Activated T-helper 2 cell treated with anti-CD3 and anti-CD28 coated beads, Interferon-gamma antibody, Interleukin-2, Interleukin-4, amounts not matched to agents 10 μg/mL and 5 μg/mL and 100 μg/mL, durations not matched to agents 14 hours and 24 hours and 36 hours (primary cell): Measurements from ENCODE around the gene TMC8. TPM values are rescaled to one million over a fixed set of nuclear protein-coding genes. Genes with fewer than 3 reads are reported as not detected.

ENCODE experiments used
- DNase-seq: peaks from one replicate; pipeline ENCODE4 v3.0.0; 2021; ENCODE audit warnings: low spot score
- H3K27ac Mint-ChIP-seq: one replicate; pipeline ENCODE4 v1.8.0; 2021; ENCODE audit warnings: mixed read lengths
- H3K27me3 Mint-ChIP-seq: one replicate; pipeline ENCODE4 v1.8.0; 2021; ENCODE audit warnings: low read depth, mixed read lengths
- H3K36me3 Mint-ChIP-seq: one replicate; pipeline ENCODE4 v1.8.0; 2021; ENCODE audit warnings: low read depth, mixed read lengths
- H3K4me1 Mint-ChIP-seq: one replicate; pipeline ENCODE4 v1.8.0; 2021; ENCODE audit warnings: low read depth, mixed read lengths
- H3K4me3 Mint-ChIP-seq: one replicate; pipeline ENCODE4 v1.8.0; 2021; ENCODE audit warnings: low read depth, mild to moderate bottlenecking, moderate library complexity, mixed read lengths
- H3K9me3 Mint-ChIP-seq: one replicate; pipeline ENCODE4 v1.8.0; 2021; ENCODE audit warnings: mixed read lengths
- intact Hi-C: fragments of 100-400 bp; cut with micrococcal nuclease; formaldehyde crosslinking; loops from one replicate; pipeline ENCODE4 v1.15.1; 2023
- total RNA-seq: library from RNA; stranded (reverse); gene quantifications from 2 replicates; pipeline ENCODE4 v1.2.3, GENCODE V29; 2022

Gene TMC8
- total RNA-seq, 1 donor from 2014 or later = 196 TPM

DNA sequence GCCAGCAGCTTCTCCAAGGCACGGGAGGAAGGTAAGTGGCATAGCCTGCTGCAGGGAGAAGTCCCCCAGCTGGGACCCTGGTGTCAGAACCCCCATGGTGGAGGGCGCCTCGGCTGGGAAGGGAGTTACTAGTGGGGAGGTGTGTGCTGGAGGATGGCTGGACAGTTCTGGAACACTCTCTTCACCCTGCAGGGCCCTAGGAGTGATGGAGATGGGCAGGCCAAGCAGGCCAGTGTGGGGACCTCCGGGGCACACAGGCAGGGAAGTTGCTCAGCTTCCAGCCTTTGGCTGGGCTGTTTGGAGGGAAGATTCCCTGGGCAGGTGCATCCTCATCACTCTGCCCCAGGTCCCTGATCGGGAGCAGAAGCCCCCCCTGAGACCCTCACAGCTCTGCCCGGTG is 16.3 kb downstream of the TMC8 start:
- no peak overlapping the region for H3K4me3 Mint-ChIP-seq
- no peaks in the 10 kb centered on the region for H3K9me3 Mint-ChIP-seq
- peaks cover 5% of the 10 kb centered on the region for H3K4me1 Mint-ChIP-seq
- no peak overlapping the region for H3K27ac Mint-ChIP-seq
- peaks cover 5% of the 10 kb centered on the region for H3K36me3 Mint-ChIP-seq
- DNase-seq = no peak
- peaks cover 3% of the 10 kb centered on the region for H3K27me3 Mint-ChIP-seq
- intact Hi-C loops = no loop called here

DNA sequence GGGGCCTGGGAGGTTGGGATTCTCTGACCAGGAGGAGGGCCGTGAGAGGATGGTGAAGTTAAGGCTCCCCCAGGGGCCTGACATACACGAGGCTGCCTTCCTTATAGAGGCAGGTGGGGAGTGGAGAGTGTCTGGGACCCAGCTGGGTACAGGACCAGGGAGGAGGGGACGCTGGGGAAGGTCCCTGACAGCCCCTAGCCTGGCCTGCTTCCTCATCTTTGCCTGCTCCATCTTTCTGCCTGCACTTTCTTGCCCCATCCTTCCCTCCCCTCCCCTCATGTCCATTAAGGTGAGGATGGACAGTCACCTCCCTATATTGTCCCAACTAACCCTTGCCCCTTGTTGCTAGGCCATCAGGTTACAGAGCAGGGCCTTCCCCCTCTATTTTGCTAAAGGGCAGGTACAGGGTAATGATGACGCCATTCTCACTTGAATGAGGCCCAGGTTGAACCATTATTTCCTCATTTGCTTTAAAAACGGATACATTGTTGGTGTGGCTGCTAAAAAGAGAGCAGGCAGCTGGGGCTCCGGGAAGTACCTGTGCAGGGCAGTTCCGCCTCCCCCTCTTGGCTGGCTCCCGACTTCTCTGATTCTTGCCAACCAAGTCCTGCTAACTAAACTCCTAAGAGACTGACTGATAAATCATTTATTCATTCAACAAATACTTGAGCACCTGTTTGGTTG is 16.9 kb downstream of the TMC8 start:
- Mint-ChIP-seq H3K4me3 (no peak overlapping the region), H3K27me3 (peaks cover 3% of the 10 kb centered on the region)

DNA sequence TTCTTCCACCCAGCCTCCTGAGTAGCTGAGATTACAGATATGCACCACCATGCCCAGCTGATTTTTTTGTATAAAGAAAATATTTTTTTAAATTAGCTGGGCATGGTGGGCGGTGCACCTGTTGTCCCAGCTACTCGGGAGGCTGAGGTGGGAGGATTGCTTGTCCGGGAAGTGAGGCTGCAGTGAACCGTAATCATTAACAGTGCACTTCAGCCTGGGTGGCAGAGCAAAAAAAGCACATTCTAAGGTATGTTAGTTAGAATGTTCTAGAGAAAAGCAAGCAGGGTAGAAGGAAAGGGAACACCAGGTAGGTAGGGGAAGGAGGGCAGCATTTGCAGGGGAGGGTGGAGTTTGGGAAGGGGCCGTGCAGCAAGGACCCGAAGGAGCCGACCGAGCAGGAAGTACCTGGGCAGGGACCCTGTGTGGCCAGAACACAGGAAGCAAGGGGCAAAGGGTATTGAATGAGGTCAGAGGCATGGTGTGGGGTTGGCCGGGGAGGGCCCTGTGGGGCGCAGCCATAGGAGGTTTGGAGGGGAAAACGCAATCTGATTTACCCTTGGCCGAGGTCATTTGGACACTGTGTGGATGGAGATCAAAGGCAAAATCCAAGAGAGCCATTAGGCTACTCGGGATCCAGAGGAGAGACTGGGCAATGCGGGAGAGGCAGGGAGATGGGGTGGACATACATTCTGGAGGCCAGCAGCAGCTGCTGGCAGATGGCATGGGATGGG is 17.9 kb downstream of the TMC8 start:
- DNase-seq = no peak
- peaks cover 3% of the 10 kb centered on the region for H3K27me3 Mint-ChIP-seq
- no peak overlapping the region for H3K27ac Mint-ChIP-seq
- peaks cover 5% of the 10 kb centered on the region for H3K4me1 Mint-ChIP-seq
- H3K9me3 Mint-ChIP-seq = no peaks in the 10 kb centered on the region
- H3K4me3 Mint-ChIP-seq = no peak overlapping the region
- intact Hi-C loops = no loop called here
- H3K36me3 Mint-ChIP-seq = no peaks in the 10 kb centered on the region

More for the DNA sequence above, 16.9 kb downstream of the TMC8 start:
- peaks cover 5% of the 10 kb centered on the region for H3K4me1 Mint-ChIP-seq
- intact Hi-C loops = no loop called here
- H3K36me3 Mint-ChIP-seq = peaks cover 4% of the 10 kb centered on the region
- H3K9me3 Mint-ChIP-seq = no peaks in the 10 kb centered on the region
- no peak for DNase-seq
- H3K27ac Mint-ChIP-seq = no peak overlapping the region

DNA sequence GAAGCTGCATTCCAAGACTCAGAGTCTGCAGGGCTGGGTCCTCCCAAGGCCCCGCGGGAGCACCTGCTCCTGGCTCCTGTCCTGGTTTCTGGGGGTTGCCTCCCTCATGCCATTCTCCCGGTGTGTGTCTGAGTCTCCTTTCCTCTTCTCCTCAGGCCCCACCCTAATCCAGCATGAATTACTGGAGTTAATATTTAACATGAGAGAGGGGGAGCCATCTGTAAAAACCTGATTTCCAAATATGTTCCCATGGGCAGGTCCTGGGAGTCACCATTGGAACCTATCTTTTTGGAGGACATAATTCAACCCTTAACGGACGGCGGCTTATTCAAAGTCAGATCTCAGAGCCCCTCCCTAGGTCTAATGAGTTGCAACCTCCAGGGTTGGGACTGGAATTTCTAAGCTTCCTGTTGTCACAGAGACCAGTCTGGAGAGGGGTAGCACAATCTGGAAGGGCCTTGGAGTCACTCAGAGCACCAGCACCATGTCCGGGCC is 21.0 kb downstream of the TMC8 start:
- H3K36me3 Mint-ChIP-seq = no peaks in the 10 kb centered on the region
- intact Hi-C loops = no loop called here
- no peaks in the 10 kb centered on the region for H3K9me3 Mint-ChIP-seq
- no peak for DNase-seq
- peaks cover 3% of the 10 kb centered on the region for H3K27me3 Mint-ChIP-seq
- no peak overlapping the region for H3K27ac Mint-ChIP-seq
- H3K4me3 Mint-ChIP-seq = no peak overlapping the region
- H3K4me1 Mint-ChIP-seq = peaks cover 5% of the 10 kb centered on the region

DNA sequence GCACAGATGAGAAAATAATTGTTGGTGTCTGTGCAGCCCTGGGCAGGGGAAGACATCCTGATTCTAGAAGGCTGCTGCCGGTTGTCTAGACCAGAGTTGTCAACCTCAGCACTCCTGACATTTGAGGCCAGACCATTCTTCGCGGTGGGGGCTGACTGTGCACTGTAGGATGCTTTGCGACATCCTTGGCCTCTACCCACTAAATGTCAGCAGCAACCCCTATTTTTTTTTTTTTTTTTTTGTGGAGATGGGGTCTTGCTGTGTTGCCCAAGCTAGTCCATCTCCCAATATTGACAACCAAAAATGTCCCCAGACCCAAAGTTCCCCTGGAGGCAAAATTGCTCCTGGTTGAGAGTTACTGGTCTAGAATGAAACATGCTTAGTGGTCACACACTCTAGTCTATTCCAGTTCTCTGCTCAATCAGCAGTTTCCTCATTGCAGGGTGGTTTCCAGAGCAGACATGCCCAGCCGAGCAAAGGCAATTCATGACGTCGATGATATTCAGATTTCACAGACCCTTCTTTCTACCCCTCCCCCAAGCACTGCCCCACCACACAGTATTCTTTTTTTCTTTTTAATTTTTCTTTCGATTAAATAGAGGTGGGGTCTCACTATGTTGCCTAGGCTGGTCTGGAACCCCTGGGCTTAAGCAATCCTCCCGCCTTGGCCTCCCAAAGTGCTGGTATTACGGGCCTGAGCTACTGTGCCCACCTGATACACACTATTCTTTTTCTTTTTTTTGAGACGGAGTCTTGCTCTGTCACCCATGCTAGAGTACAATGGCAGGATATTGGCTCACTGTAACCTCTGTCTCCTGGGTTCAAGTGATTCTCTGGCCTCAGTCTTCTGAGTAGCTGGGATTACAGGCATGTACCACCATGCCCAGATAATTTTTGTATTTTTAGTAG is 24.6 kb downstream of the TMC8 start:
- Mint-ChIP-seq H3K4me3 (no peak overlapping the region), H3K27ac (no peak overlapping the region), H3K9me3 (no peaks in the 10 kb centered on the region), H3K36me3 (no peaks in the 10 kb centered on the region), H3K4me1 (peaks cover 6% of the 10 kb centered on the region), H3K27me3 (peaks cover 3% of the 10 kb centered on the region)
- intact Hi-C loops = no loop called here
- DNase-seq = no peak

DNA sequence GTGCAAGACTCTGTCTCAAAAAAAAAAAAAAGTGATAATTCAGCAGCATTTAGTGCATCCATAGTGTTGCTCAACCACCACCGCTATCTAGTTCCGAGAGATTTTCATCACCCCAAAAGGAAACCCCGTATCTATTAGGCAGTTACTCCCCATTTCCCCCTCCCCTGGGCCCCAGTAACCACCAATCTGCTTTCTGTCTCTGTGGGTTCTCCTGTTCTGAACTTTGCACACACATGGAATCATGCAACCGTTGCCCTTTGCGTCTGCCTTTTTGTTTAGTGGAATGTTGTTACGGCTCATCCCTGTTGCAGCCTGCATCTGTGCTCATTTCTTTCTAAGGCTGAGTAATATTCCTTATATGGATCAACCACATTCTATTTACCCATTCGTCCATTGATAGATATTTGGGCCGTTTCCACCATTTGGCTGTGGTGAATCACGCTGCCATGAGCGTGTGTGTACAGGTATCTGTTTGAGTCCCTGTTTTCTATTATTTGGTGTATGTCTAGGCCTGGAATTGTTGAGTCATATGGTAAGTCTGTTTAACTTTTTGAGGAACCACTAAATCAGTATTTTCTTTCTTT is 29.1 kb downstream of the TMC8 start:
- H3K9me3 Mint-ChIP-seq = no peaks in the 10 kb centered on the region
- peak overlapping the region; percentile 54 for H3K27ac Mint-ChIP-seq

DNA sequence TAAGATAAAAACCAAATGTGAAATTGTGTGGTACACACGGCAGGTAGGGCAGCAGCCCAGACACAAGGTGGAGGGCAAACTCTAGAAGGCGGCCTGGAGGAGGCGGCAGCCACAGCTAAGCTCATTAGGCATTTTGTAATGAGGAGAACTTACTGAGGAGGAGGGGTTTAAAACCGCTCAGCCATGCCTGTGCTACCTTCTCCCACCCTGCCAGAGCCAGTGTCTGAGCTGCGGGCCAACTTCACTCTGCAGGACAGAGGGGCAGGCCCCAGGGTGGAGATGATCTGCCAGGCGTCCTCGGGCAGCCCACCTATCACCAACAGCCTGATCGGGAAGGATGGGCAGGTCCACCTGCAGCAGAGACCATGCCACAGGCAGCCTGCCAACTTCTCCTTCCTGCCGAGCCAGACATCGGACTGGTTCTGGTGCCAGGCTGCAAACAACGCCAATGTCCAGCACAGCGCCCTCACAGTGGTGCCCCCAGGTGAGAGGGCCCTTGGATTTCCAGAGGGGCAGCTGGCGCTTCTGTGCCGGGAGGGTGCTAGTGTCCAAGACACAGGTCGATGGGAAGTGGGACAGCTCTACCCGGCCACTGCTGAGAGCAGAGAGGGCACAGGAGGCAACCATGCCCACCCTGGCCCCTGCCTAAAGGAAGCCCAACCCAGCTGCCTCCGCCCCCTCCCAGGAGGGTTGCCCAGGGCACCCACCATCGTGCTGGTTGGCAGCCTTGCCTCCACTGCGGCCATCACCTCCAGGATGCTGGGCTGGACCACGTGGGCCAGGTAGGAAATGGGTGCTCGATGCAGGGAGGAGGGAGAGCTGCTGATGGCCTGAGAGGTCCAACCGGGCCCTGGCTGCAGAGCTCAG is 33.5 kb downstream of the TMC8 start:
- H3K27me3 Mint-ChIP-seq = no peaks in the 10 kb centered on the region
- intact Hi-C loops = no loop called here
- no peak overlapping the region for H3K27ac Mint-ChIP-seq
- H3K36me3 Mint-ChIP-seq = no peaks in the 10 kb centered on the region
- H3K9me3 Mint-ChIP-seq = no peaks in the 10 kb centered on the region
- DNase-seq = no peak
- no peak overlapping the region for H3K4me3 Mint-ChIP-seq
- peaks cover 7% of the 10 kb centered on the region for H3K4me1 Mint-ChIP-seq

More for the DNA sequence above, 29.1 kb downstream of the TMC8 start:
- Mint-ChIP-seq H3K4me1 (peaks cover 6% of the 10 kb centered on the region), H3K4me3 (no peak overlapping the region), H3K27me3 (no peaks in the 10 kb centered on the region), H3K36me3 (no peaks in the 10 kb centered on the region)
- intact Hi-C loops = no loop called here
- DNase-seq = no peak

DNA sequence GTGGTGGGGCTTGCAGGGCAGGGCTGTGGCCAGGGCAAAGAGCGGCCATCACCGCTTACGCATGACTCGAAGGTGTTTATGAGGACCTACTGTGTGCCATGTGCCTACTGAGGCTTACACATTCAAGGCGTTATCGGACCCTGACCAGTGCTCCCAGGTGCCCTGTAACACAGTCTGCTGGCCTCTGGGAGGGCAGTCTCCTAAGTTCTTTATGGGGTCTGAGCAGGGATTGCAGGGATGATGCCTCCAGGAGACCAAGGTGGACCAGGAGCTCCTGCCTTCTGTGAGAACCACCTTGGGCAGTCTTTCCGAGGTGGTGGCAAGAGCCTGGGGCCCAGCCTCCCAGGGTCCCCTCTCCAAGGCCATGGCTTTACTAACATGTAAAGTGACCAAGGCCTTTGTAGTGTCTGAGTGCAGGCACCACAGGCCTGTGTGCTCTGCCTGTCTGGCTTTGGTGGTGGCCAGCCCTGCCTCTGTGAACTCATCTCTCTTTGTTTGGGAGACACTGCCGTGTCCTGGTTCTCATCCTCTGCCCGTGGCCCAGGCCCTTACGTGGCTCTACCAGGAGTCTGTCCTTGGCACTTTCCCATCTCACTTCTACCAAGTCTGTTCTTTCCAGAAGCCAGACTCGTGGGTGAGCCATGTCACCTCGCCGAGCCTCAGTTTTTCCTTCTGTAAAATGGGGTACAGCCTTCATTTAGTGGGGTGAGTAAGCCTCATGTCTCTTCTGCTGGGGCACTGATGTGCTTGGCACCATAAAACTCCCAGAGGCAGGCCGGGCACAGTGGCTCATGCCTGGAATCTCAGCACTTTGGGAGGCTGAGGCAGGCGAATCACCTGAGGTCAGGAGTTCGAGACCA is 34.4 kb downstream of the TMC8 start:
- Mint-ChIP-seq H3K27ac (no peak overlapping the region), H3K4me3 (no peak overlapping the region), H3K9me3 (no peaks in the 10 kb centered on the region), H3K27me3 (no peaks in the 10 kb centered on the region), H3K4me1 (peaks cover 3% of the 10 kb centered on the region), H3K36me3 (no peaks in the 10 kb centered on the region)
- no peak for DNase-seq
- intact Hi-C loops = no loop called here

DNA sequence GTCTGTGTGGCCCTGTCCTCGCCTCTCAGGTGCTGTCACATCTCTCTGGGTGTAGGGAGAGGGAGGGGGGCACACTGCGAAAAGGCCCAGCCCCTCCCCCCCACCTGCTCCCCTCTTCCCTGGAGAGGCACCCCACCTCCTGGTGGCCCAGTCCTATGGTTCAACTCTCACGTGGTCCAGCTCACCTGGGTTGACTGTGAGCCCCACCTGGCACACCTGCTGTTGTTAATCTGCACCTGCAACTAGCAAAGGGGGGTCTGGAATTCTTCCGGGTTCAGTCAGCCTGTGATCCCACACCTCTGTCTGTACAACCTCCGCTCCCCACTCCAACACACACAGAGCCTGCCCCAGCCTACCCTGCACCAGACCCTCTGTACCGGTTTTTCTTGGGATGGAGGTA is 35.8 kb downstream of the TMC8 start:
- Mint-ChIP-seq H3K4me3 (no peak overlapping the region), H3K27ac (no peak overlapping the region), H3K4me1 (peaks cover 3% of the 10 kb centered on the region), H3K9me3 (no peaks in the 10 kb centered on the region), H3K27me3 (no peaks in the 10 kb centered on the region), H3K36me3 (peaks cover 6% of the 10 kb centered on the region)
- intact Hi-C loops = no loop called here
- no peak for DNase-seq

DNA sequence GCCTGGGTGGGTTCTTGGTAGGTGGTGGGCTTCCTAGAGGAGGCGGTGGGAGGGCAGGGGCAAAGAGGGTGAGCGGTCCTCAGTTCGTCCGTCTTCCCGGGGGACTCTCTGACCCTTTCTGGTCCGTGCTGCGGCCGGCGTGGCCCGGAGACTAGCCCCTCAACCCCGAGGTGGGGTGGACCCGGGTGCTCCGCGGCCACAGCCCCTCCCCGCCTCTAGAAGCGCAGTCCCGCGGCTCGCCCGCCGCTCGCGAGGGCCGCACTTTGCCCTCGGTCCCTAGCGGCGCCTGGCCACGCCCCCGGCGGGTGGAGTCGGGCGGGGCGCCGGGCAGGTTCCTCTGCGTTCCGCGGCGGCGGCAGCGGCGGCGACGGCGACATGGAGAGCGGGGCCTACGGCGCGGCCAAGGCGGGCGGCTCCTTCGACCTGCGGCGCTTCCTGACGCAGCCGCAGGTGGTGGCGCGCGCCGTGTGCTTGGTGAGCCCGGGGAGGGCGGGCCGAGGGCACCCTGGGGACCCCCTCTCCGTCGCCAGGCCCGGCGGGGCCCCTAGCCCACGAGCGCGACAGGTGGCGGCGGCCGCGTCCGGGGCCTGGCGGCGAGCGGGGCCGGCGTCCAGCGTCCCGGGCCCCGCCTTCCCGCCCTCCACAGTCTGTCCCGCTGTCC is 37.8 kb downstream of the TMC8 start, which contains the start of gene SYNGR2:
Gene SYNGR2, plus strand, starts transcription at position 340 of the 661 bp plus-strand sequence. Its CDS starts 36 bp downstream, at position 376.
- Mint-ChIP-seq H3K27ac (peak within 1 kb of the TSS; percentile 55), H3K9me3 (no peaks in the 10 kb centered on the region), H3K4me3 (peak within 1 kb of the TSS; percentile 72), H3K4me1 (peaks cover 19% of the 10 kb centered on the region), H3K27me3 (no peaks in the 10 kb centered on the region), H3K36me3 (peaks cover 26% of the 10 kb centered on the region)
- intact Hi-C loops = loop anchor here (1.0 to 2.0 kb wide), 2 partner anchors 18 to 28 kb away; partner anchors contain the start of genes AFMID and TK1
- peak; percentile 84 for DNase-seq
